LNCAP (cell line): ENCODE results near the gene ODAPH.

Experiments used
- CTCF ChIP-seq: fragments of 450-650 bp; IDR thresholded peaks from 2 replicates; pipeline ENCODE4 v1.5.1; 2017; ENCODE audit warnings: mild to moderate bottlenecking

Gene ODAPH

GRCh38 chr4:75547647-75548387 lies 8.0 kb upstream of the ODAPH start:
- TF ChIP-seq CTCF: no peak

- TF ChIP-seq CTCF: no peak
These were observed 6.8 kb upstream of the ODAPH start for GRCh38 chr4:75549019-75549418.

GRCh38 chr4:75552452-75552851 lies 3.4 kb upstream of the ODAPH start:
- no peak for TF ChIP-seq CTCF

- no peak for TF ChIP-seq CTCF
These were observed 1.8 kb downstream of the ODAPH start for GRCh38 chr4:75557696-75558095.

DNA sequence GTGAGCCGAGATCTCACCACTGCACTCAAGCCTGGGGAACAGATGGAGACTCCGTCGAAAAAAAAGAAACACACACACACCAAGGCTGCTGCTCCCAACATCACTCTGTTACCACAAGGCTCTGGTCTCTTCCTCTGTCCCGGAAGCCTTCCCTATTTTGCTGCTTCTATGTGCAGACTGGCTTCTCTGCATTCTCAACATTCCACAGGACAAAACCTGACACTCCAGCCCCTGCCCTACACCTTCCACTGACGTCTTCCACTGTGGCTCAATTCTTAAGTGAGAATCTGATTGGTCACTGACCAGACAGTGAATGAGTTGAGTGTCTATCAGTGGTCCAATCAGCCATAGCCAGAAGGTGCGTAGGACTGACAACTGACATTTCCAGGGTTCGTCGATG lies 5.9 kb downstream of the ODAPH start:
- no peak for TF ChIP-seq CTCF

DNA sequence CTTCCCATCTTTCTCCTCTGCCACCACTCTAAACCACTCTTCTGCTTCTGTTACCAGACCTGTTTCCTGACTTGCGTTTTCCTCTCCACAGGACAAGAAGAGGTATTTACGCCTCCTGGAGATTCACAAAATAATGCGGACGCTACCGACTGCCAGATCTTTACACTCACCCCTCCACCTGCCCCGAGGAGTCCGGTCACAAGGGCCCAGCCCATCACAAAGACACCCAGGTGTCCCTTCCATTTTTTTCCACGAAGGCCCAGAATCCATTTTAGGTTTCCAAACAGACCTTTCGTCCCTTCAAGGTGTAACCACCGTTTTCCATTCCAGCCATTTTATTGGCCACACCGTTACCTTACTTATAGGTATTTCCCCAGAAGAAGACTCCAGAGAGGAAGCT lies 8.2 kb downstream of the ODAPH start:
- TF ChIP-seq CTCF: no peak

GRCh38 chr4:75565481-75565880 lies 9.6 kb downstream of the ODAPH start:
- TF ChIP-seq CTCF: no peak

DNA sequence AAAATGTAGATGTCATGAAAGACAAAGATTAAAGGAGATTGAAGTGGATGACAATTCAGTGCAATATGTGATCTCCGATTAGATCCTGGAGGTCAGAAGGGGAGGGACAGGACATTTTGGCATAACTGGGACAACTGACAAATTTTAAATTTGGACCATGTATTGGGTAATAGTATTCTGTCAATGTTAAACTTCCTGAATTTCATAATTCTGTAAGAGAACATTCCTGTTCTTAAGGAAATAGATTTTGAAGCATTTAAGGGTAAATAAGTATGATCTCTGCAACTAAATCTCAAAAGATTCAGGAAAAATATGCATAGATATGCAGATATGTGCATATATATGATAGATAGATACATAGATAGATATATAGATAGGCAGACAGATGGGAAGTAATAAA lies 11.0 kb downstream of the ODAPH start:
- TF ChIP-seq CTCF: no peak
